Hypothalamus (tissue), 51 donors: ENCODE data around the gene IL36RN.

Source experiments
- DNase-seq, 51 donors: peaks; one replicate each; lab custom pipeline; 2025; lab: John Stamatoyannopoulos, UW

Gene IL36RN

GRCh38 chr2:113046465-113046864 is 12.5 kb upstream of the IL36RN start:
- no peak for DNase-seq

GRCh38 chr2:113050921-113051895 is 7.8 kb upstream of the IL36RN start:
- no peak for DNase-seq

GRCh38 chr2:113052396-113052917 is 6.5 kb upstream of the IL36RN start, which contains the start of gene IL36B:
Gene IL36B, minus strand, starts transcription at chr2:113052867.
- no peak for DNase-seq

- no peak for DNase-seq
These were observed 5.3 kb upstream of the IL36RN start for GRCh38 chr2:113053666-113054065.

GRCh38 chr2:113054066-113054465 is 4.9 kb upstream of the IL36RN start:
- DNase-seq = no peak

- no peak for DNase-seq
These were observed 2.5 kb upstream of the IL36RN start for GRCh38 chr2:113056521-113056920.

GRCh38 chr2:113057117-113057516 is 1.9 kb upstream of the IL36RN start:
- no peak for DNase-seq

GRCh38 chr2:113058411-113058994 is 495 bp upstream of the IL36RN start:
- no peak for DNase-seq

- no peak for DNase-seq
These were observed 1.4 kb downstream of the IL36RN start for GRCh38 chr2:113060396-113060795.

GRCh38 chr2:113060796-113061195 is 1.8 kb downstream of the IL36RN start:
- DNase-seq = no peak

- DNase-seq = no peak
These were observed 2.2 kb downstream of the IL36RN start for GRCh38 chr2:113061241-113061640.

- DNase-seq = no peak
These were observed 3.1 kb downstream of the IL36RN start for GRCh38 chr2:113061896-113062770.

- no peak for DNase-seq
These were observed 5.3 kb downstream of the IL36RN start for GRCh38 chr2:113064281-113064680.

GRCh38 chr2:113064898-113065297 is 5.9 kb downstream of the IL36RN start:
- DNase-seq = no peak

- DNase-seq = no peak
These were observed 8.7 kb downstream of the IL36RN start, which contains the start of gene IL1F10 for GRCh38 chr2:113067681-113068080. Gene IL1F10, plus strand, starts transcription at chr2:113067970. Its CDS starts 4,769 bp downstream, at chr2:113072739.

- DNase-seq = no peak
These were observed 9.3 kb downstream of the IL36RN start for GRCh38 chr2:113068249-113068648.

- no peak for DNase-seq
These were observed 9.9 kb downstream of the IL36RN start for GRCh38 chr2:113068706-113069485.

GRCh38 chr2:113069676-113070605 is 10.9 kb downstream of the IL36RN start:
- no peak for DNase-seq

- no peak for DNase-seq
These were observed 11.6 kb downstream of the IL36RN start for GRCh38 chr2:113070606-113070975.
